GM21381 (cell line): Measurements from ENCODE around the gene COX6A2.

ENCODE experiments used
- ATAC-seq: cut with Tn5 transposase; IDR thresholded peaks from one replicate; pipeline ENCODE4 v1.9.1; 2021; ENCODE audit warnings: mild to moderate bottlenecking, moderate library complexity; ENCODE audit not compliant: unreplicated experiment

Gene COX6A2

GRCh38 chr16:31428279-31428597 lies at the start of gene COX6A2:
Gene COX6A2 (minus strand): TSS chr16:31428360. CDS start chr16:31428325, 35 bp downstream.
- ATAC-seq = no peak

GRCh38 chr16:31477220-31478216 lies 49.4 kb upstream of the COX6A2 start:
- ATAC-seq = peak; percentile 28

- peak; percentile 68 for ATAC-seq
Observed at GRCh38 chr16:31476303-31477219, 48.4 kb upstream of the COX6A2 start.

DNA sequence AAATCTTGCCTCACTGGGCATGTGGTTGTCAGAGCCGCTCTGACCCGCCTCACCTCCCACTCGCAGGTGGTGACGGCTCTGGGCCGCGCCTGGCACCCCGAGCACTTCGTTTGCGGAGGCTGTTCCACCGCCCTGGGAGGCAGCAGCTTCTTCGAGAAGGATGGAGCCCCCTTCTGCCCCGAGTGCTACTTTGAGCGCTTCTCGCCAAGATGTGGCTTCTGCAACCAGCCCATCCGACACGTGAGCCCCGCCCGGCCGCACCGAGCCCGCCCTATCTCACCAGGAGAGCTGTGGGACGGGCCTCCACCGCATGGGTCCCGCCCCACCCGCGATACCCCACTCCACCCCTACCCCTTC lies 47.8 kb upstream of the COX6A2 start:
- ATAC-seq = no peak

GRCh38 chr16:31474773-31475738 lies 46.9 kb upstream of the COX6A2 start:
- ATAC-seq = no peak

DNA sequence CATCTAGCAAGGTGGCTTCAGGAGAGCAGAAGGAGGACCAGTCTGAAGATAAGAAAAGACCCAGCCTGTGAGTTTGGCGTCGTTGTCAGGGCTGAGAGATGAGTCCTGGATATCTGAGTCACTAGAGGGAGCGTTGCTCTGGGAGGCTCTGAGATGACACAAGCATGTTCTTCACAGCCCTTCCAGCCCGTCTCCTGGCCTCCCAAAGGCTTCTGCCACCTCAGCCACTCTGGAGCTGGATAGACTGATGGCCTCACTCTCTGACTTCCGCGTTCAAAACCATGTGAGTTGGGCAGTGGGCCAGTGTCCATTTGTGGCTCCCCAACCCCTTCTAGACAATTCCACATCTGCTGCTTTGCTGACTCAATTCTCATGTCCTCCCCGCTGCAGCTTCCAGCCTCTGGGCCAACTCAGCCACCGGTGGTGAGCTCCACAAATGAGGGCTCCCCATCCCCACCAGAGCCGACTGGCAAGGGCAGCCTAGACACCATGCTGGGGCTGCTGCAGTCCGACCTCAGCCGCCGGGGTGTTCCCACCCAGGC lies 46.1 kb upstream of the COX6A2 start:
- ATAC-seq = no peak

DNA sequence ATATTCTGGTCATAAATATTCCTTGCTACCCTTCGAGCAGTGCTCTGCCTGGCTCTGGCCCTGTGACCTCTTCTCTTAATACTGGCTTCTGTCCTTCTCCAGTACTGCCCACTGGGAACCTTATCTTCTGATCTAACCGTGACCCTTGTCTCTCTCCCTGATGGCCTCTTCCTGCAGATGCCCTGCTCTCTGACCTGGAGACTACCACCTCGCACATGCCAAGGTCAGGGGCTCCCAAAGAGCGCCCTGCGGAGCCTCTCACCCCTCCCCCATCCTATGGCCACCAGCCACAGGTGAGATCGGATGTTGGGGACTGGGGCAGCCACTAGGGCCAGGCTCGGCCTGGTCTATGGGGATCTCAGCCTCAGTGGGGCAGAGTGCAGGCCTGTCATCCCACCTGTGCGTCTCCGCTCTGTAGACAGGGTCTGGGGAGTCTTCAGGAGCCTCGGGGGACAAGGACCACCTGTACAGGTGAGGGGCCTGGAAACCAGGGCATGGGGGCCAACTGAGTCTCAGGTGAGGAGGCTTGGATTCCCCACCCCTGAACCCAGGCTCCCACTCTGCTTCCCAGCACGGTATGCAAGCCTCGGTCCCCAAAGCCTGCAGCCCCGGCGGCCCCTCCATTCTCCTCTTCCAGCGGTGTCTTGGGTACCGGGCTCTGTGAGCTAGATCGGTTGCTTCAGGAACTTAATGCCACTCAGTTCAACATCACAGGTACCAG lies 45.3 kb upstream of the COX6A2 start:
- ATAC-seq = no peak

DNA sequence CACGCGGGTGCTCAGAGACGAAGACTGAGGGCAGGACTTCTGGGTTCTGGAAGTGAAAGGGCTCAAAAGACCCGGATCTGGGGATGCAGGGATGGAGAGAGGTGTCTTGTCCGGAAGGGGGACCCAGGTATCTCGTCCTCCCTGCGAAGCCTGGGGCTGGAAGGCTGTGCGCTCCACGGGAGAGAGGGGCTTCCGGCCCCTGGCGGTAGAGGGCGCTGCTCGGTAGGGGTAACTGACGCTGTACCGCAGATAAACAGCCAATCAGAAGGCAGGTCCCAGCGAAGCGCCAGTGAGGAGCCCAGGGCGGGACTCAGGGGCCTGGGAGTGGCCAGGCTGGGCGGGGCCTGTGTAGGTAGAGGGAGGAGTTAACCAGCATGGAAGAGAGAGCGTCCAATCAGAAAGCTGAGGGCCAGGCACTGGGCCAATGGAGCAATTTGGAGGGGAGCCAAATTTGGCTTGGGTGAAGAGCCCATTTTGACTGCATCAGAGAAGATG lies 44.6 kb upstream of the COX6A2 start:
- ATAC-seq = no peak

DNA sequence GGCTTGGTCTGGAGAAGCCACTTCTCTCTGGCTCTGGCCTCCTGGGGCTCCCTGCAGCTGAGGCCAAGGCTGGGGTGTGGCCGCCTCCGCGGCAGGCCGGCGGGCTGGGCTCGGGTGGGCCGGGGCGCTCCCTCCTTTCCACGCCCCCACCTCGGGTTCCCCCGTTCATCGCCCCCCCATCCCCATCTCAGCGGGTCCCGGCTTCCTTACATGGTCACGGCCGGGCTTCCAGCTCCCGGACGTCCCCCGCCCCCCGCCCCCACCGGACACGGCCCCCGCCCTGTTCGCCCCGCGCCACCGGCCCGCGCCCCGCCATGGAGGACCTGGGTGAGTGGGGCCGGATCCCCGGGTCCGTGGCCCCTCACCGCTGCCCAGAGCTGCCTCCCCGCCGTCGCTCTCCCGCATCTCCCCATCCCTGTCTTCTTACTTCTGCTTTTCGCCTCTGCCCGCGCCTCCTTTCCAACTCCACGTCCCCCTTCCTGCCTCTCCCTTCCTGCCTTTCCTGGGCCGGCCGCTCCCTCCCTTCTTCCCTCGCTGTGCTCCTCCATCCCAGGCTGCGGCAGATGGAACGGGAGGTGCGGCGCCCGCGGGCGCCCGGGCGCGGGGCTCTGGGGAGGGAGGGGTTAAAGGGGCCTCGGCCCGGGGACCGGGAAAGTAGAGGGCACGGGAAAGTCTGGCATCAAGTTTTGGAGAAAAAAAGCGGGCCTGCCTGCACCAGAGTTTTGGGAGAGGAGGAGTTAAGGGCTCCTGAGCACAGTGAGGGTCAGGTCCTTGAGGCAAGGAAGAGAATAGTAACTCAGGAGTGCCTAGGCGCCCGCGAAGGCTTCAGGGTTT lies 43.9 kb upstream of the COX6A2 start, which contains the start of gene TGFB1I1:
TGFB1I1 (plus strand) TSS at position 278 of the 834 bp plus-strand sequence; CDS start at position 315, 37 bp downstream.
- ATAC-seq = no peak

DNA sequence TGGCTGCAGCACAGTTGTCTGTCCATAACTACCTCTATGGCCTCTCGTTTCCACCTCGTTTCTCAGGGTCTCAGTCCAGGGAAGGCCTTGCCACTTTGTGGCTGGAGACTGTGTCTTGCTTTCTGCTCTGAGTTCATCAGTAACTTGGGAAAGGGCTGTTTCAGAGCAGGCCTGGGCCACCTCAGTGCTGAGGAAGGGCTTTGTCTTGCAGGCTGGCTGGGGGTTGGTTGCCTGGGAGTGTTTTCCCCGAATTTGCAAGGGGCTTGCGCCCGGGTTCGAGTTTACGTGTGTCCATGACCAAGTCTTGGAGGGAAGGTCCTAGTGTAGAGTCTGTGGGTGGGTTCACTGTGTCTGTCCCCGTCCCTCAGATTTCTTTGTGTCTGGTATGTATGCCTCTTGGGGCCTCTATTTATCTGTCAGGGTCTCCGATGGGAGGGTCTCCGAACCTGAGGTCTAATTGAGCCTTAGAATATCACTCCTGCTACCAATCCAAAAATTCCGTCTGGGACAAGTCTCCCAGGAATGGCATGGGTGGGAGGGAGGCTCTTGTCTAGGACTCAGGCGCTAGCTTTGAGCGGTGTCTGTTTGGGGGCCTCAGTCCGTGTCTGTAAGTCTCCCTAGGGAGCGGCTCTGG lies 43.2 kb upstream of the COX6A2 start:
- ATAC-seq = no peak

DNA sequence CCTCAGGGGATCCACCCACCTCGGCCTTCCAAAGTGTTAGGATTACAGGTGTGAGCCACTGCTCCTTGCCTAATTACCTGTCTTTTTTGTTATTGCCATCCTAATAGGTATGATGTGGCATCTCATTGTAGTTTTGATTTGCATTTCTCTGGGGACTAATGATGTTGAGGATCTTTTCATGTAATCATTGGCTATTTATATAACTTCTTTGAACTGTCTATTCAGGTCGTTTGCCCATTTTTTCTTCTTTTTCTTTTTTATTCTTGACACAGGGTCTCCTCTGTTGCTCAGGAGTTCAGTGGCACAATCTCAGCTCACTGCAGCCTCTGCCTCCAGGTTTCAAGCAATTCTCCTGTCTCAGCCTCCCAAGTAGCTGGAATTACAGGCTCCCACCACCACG lies 42.5 kb upstream of the COX6A2 start:
- ATAC-seq = no peak

- no peak for ATAC-seq
Observed at GRCh38 chr16:31467858-31468257, 39.7 kb upstream of the COX6A2 start.

DNA sequence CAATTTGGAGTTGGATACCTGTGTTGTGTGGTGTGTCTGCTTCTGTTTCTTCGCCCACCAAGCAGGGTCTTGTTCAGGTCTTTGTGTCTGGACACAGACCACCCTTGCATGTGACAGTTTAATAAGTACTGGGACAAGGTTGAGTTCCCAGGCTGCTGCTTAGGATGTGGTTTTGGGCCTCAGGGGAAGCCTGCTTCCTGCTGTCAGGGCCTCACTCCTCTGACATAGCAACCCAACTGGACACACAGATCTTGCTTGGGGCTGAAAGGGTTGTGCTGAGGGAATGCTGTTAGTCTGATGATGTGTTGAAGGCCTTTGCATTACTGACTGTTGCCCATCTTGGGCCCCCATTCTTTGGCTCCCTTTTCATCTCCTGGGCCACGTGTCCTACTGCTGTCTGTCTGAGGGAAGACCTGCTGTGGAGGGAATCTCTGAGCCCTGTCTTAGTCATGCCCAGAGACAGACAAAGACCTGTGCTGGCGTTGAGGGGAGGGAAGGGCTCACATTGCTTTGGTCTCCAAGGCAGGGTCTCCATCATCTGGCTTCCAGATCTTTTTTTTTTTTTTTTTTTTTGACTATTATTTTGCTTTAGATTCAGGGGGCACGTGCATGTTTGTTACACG lies 39.1 kb upstream of the COX6A2 start:
- ATAC-seq = no peak

DNA sequence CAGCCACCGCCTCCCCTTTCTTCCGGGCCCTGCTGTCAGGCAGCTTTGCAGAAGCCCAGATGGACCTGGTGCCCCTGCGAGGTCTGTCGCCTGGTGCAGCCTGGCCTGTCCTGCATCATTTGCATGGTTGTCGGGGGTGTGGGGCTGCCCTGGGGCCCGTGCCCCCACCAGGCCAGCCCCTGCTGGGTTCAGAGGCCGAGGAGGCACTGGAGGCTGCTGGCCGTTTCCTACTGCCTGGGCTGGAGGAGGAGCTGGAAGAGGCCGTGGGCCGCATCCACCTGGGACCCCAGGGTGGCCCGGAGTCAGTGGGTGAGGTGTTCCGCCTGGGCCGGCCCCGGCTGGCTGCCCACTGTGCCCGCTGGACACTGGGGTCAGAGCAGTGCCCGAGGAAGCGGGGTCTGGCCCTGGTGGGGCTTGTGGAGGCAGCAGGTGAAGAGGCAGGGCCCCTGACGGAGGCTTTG lies 38.3 kb upstream of the COX6A2 start:
- ATAC-seq = no peak

- no peak for ATAC-seq
Observed at GRCh38 chr16:31465788-31466370, 37.7 kb upstream of the COX6A2 start.

- ATAC-seq = no peak
Observed at GRCh38 chr16:31464781-31465260, 36.7 kb upstream of the COX6A2 start.

GRCh38 chr16:31464348-31464769 lies 36.2 kb upstream of the COX6A2 start:
- no peak for ATAC-seq
